Astrocyte of the cerebellum (primary cell): ENCODE measurements around the gene CARS1.

ENCODE experiments used
- DNase-seq: peaks from one replicate; pipeline ENCODE4 v3.0.0-alpha.2; 2011; ENCODE audit warnings: low read depth
- H3K4me3 ChIP-seq: 2 replicates; pipeline ENCODE4 v1.5.1; 2011; ENCODE audit warnings: mild to moderate bottlenecking, low read depth, low read length, moderate library complexity
- in situ Hi-C: cut with HindIII; loops from 2 replicates; pipeline ENCODE4 v1.10.0; 2017; ENCODE audit warnings: low sequenced_read_pairs
- TF ChIP-seq, protein P1 (sequence below): IDR thresholded peaks from 2 replicates; pipeline ENCODE4 v1.5.1; 2012; ENCODE audit warnings: low read length, low read depth, moderate library complexity, mild to moderate bottlenecking; ENCODE audit errors: missing control alignments

CARS1 gene

DNA sequence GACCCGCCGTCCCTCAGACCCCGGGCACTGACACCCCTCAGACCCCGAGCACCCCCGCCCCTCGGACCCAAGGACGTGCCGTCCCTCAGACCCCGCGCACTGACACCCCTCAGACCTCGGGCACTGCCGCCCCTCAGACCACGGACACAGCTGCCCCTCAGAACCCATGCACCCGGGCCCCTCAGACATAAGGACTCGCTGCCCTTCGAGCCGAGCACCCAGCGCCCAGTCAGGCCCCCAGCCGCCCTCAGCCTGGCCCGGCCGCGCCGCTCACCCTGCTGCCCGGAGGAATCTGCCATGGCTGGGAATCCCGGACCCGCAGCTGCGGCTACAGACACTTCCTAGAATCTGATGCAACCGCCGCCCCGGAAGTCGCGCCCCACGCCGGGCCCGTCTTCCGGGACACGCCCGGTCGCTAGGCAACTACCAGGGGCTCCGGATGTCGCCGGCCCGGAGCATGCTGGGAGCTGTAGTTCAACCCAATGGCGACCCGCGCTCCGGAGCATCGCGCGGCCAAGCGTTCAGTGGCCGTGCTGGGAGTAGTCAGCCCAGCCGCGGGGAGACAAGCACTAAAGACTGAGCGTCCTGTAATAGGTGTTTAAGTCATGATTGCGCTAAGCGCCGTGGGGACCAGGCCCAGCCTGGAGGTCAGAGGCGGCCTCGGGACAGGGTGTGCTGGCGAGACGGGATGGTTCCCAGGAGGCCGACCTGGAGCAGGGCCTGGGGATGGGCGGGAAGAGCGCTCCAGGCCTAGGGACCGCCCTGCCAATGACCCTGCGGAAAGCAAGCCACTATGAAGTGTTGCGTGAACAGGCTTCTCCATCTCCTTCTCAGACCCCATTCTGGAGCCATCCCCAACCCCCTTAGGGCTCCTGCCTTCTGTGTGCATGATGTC, at the start of gene CARS1:
TSS of gene CARS1 (minus strand) at position 355 of the 895 bp plus-strand sequence. CDS start at position 299, 56 bp downstream.
- peak; percentile 77 for DNase-seq
- in situ Hi-C loops, result no loop called here
- TF ChIP-seq, protein P1, sequence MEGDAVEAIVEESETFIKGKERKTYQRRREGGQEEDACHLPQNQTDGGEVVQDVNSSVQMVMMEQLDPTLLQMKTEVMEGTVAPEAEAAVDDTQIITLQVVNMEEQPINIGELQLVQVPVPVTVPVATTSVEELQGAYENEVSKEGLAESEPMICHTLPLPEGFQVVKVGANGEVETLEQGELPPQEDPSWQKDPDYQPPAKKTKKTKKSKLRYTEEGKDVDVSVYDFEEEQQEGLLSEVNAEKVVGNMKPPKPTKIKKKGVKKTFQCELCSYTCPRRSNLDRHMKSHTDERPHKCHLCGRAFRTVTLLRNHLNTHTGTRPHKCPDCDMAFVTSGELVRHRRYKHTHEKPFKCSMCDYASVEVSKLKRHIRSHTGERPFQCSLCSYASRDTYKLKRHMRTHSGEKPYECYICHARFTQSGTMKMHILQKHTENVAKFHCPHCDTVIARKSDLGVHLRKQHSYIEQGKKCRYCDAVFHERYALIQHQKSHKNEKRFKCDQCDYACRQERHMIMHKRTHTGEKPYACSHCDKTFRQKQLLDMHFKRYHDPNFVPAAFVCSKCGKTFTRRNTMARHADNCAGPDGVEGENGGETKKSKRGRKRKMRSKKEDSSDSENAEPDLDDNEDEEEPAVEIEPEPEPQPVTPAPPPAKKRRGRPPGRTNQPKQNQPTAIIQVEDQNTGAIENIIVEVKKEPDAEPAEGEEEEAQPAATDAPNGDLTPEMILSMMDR, result no peak
- peak within 1 kb of the TSS; percentile 93 for H3K4me3 ChIP-seq

DNA sequence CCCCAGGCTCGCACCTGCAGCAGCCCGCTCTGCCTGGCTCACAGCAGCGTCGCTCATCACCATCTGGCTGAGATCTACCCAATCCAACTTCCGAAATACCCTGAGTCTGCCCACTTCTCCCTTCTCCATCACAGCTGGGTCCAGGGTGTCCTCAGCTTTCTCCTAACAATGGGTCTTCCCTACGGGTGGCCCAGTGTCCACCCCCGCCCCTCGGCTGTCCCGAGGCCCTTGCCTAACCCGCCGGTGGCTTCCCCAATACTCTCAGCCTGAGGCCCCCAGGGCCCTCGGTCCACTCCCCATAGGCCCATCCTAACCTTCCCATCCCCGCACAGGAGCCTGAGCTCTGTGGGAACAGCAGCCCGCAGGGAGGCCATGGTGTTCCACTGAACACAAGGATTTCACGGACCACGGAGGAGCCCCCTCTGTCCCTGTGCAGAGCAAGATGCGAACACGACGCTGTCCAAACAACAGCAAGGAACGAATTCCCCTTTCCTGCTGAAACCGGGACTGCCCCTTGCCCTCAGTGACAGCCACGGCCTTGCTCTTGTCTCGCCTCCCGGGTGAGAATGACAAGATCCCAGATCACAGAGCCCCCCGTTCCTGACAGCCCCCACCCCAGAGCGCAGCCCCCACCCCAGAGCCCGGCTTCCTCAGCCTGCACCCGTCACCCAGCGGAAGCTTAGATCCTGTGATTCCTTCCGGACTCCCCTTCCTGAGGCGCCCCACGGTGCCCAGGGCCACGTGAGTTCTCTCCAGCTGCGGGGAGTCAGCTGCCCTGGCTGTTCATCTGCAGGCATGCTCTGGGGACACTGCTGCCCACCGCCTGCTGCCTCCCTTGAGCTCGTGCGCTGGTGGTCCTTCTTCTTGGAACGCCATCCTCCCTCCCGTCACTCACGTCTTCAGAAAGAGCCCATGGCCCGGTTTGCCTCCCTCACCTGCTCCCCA, 48.8 kb upstream of the CARS1 start:
- TF ChIP-seq, protein P1, result no peak
- H3K4me3 ChIP-seq, result no peak overlapping the region
- DNase-seq, result no peak
- in situ Hi-C loops, result loop anchor here (5.0 kb wide), 1 partner anchor 69 kb away; no protein-coding TSS in a partner anchor

- no peak overlapping the region for H3K4me3 ChIP-seq
- TF ChIP-seq, protein P1, result no peak
- in situ Hi-C loops, result loop anchor here (5.0 kb wide), 1 partner anchor 68 kb away; no protein-coding TSS in a partner anchor
- DNase-seq, result no peak
Measured at GRCh38 chr11:3104961-3105790, 48.0 kb upstream of the CARS1 start.

DNA sequence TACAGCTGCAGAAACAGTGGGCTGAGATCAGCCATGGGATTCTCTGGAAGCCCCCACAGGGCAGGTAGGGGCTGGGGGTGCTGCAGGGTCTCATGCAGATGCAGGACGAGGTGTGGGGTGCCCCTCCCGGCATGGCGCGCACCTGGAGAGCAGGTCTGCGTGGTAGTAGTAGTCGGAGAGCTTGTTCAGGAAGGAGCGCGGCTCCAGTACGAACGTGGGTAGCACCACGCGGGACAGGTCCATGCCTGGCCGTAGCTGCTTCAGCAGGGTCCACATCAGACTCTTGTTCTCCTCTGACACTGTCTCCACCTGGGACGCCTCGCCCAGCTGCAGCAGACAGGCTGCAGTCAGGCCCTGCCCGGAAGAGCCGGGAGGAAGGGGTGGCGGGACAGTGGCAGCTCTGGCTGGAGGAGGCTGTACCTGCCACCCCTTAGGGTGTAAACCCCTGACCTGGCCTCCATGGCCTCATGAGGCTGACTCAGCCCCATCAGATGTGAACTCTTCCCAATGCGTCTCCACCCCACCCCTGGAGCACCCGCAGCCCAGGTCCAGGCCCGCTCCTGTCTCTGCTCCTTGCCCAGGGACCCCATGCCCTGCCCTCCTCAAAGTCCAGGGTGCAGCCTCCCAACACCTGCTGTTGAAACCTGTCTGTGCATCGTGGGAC, 47.0 kb upstream of the CARS1 start:
- in situ Hi-C loops, result no loop called here
- DNase-seq, result no peak
- TF ChIP-seq, protein P1, result no peak
- H3K4me3 ChIP-seq, result no peak overlapping the region

DNA sequence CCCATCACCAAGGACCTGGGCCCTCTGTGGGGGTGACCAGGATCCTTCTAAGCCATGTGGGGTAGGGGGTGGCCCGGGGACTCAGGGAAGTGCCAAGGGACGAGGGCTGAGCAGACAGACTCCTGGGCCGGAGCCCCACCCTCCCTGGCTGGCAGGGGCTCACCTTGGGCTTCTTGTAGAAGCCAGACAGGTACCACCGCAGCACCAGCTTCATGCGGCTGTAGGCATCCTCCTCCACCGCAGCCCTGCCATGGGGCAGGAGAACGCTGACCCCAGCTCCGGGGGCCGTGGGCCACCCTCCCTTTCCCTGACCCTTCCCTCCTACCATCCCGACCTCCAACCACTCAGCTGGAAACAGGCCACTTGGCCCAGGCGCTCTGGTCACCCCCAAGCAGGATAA, 45.9 kb upstream of the CARS1 start:
- in situ Hi-C loops, result no loop called here
- DNase-seq, result no peak
- H3K4me3 ChIP-seq, result no peak overlapping the region
- TF ChIP-seq, protein P1, result no peak
